ENCODE measurements around the gene KRTAP10-6. TPM values are rescaled to one million over a fixed set of nuclear protein-coding genes. Genes with fewer than 3 reads are reported as not detected.
A peak's percentile ranks its signal among the peaks of the same experiment; 100 is the strongest.
"Not testable (repeated sequence)": the region's sequence is repeated elsewhere in the genome, so short reads cannot be mapped to it uniquely, and the experiment has no call there.

Gene KRTAP10-6
- total RNA-seq = not detected

GRCh38 chr21:44592446-44593311 is at the start of gene KRTAP10-6:
Gene KRTAP10-6 (minus strand): TSS chr21:44592505. CDS start chr21:44592484, 21 bp downstream.
- intact Hi-C loops (cut with DNase I) = no loop called here
- TF ChIP-seq POLR2A (IDR thresholded peaks at IDR 0.05) (no peak), CTCF (IDR thresholded peaks at IDR 0.05) (no peak)
- Histone ChIP-seq H3K27me3 (peaks cover 0 to 66% (median 0%) of the 10 kb centered on the region in 4 donors), H3K4me1 (peaks cover 0 to 15% (median 0%) of the 10 kb centered on the region in 3 donors), H3K36me3 (no peaks in the 10 kb centered on the region), H3K27ac (no peak within 1 kb of the TSS), H3K9me3 (no peaks in the 10 kb centered on the region), H3K4me3 (peak within 1 kb of the TSS in 1 of 4 donors; percentile 7)
- WGBS, 2 donors = 49 to 66% methylated on average over 14 to 16 of the region's 33 CpGs
- DNase-seq = no peak

GRCh38 chr21:44640761-44641160 is 48.5 kb upstream of the KRTAP10-6 start:
- Histone ChIP-seq H3K9me3 (peaks cover 0 to 30% (median 8%) of the 10 kb centered on the region in 3 donors), H3K27me3 (peaks cover 0 to 45% (median 0%) of the 10 kb centered on the region in 4 donors), H3K4me3 (no peak overlapping the region), H3K36me3 (no peaks in the 10 kb centered on the region), H3K27ac (no peak overlapping the region), H3K4me1 (no peaks in the 10 kb centered on the region)
- WGBS, 2 donors = 89 to 92% methylated on average over 2 to 5 of the region's 5 CpGs
- no peak for DNase-seq
- intact Hi-C loops (cut with DNase I) = no loop called here
- TF ChIP-seq CTCF (IDR thresholded peaks at IDR 0.05) (no peak), POLR2A (IDR thresholded peaks at IDR 0.05) (no peak)

GRCh38 chr21:44639331-44639655 is 47.0 kb upstream of the KRTAP10-6 start:
- no peak overlapping the region for H3K27ac ChIP-seq
- intact Hi-C loops (cut with DNase I) = no loop called here
- TF ChIP-seq CTCF (IDR thresholded peaks at IDR 0.05) = no peak
- TF ChIP-seq POLR2A (IDR thresholded peaks at IDR 0.05) = no peak
- H3K4me3 ChIP-seq = no peak overlapping the region
- no CpG with 5 or more reads among the region's 12 CpGs for WGBS, 2 donors
- no peak for DNase-seq
- H3K9me3 ChIP-seq = peaks cover 0 to 19% (median 0%) of the 10 kb centered on the region in 3 donors
- no peaks in the 10 kb centered on the region for H3K4me1 ChIP-seq
- peaks cover 0 to 56% (median 0%) of the 10 kb centered on the region in 4 donors for H3K27me3 ChIP-seq
- H3K36me3 ChIP-seq = no peaks in the 10 kb centered on the region

- H3K36me3 ChIP-seq; DNase-seq; H3K27ac ChIP-seq; H3K4me1 ChIP-seq; intact Hi-C loops (cut with DNase I); H3K4me3 ChIP-seq: not testable (repeated sequence)
- 55% methylated on average over 2 of the region's 21 CpGs; no CpG with 5 or more reads in 1 of the 2 donors for WGBS, 2 donors
- peaks cover 0 to 13% (median 0%) of the 10 kb centered on the region in 3 donors for H3K9me3 ChIP-seq
- H3K27me3 ChIP-seq = peaks cover 0 to 61% (median 0%) of the 10 kb centered on the region in 4 donors
Observed at GRCh38 chr21:44638506-44639330, 46.4 kb upstream of the KRTAP10-6 start.

- H3K36me3 ChIP-seq; DNase-seq; H3K4me3 ChIP-seq; H3K27ac ChIP-seq; intact Hi-C loops (cut with DNase I); H3K4me1 ChIP-seq: not testable (repeated sequence)
- WGBS, 2 donors = 61 to 79% methylated on average over 7 to 11 of the region's 12 CpGs
- Histone ChIP-seq H3K27me3 (peaks cover 0 to 61% (median 0%) of the 10 kb centered on the region in 4 donors), H3K9me3 (peaks cover 0 to 12% (median 0%) of the 10 kb centered on the region in 3 donors)
Observed at GRCh38 chr21:44637851-44638348, 45.6 kb upstream of the KRTAP10-6 start.
